Measurements from ENCODE around the gene MYCBP2. TPM values are rescaled to one million over a fixed set of nuclear protein-coding genes. Genes with fewer than 3 reads are reported as not detected.

Gene MYCBP2
- total RNA-seq, 1 experiment from 2014 or later: 57.8 TPM

DNA sequence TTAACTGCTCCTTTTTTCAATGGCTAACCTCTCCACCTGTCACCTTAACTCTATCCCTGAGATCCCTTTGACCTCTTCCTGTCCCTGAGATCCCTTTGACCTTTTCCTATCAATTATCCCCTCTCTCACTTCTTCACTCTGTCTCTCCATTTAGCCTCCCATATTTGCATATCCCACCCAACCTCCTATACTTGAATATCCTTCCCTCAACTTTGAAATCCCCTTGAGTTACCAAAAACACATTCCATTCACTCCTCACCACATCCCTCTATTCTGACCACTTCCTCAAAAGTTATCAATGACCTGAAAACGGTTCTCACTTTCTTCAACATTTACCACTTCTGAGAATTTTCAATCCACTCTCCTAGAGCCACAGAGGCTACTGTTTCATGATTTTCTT, 3.0 kb downstream of the MYCBP2 start:
- CTCF ChIA-PET: no interaction called here
- POLR2A ChIA-PET (ENCODE audit: low non-redundant PET): no interaction called here
- BruUV-seq (replicated peaks): no TSS peak

DNA sequence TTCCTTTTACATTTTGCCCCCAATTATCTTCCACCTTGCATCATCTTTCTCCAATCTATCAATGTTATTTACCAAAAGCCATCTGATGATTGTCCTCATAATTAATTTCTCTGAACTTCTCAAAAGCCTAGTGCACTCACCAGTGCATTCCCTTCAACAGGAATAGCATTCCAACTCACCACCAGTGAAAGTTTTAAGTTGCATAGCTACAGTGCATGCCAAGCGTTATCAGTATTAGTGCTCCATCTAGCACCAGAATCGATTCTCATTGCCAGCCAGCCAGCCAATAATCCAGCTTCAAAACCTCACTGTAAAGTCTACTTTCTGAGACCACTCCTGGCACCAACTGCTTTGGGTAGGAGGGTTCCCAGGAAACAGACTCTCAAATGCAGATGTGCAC, 7.4 kb downstream of the MYCBP2 start:
- Histone ChIP-seq H3K36me3 (ENCODE audit: insufficient read depth, low read length, poor library complexity, severe bottlenecking) (no peaks in the 10 kb centered on the region), H3K9me3 (ENCODE audit: low read depth, low read length, poor library complexity, severe bottlenecking) (no peaks in the 10 kb centered on the region), H3K27me3 (replicated peaks; ENCODE audit: insufficient read depth, low read depth, low read length, poor library complexity) (no peaks in the 10 kb centered on the region), H3K4me1 (ENCODE audit: insufficient read depth, low read length, poor library complexity, severe bottlenecking) (no peaks in the 10 kb centered on the region), H3K27ac (ENCODE audit: low read depth, low read length, poor library complexity, severe bottlenecking) (no peak overlapping the region), H3K4me3 (ENCODE audit: low read depth, low read length, poor library complexity, severe bottlenecking) (no peak overlapping the region)
- DNase-seq (ENCODE audit: low spot score): no peak
- BruUV-seq (replicated peaks): no TSS peak
- POLR2A ChIA-PET (ENCODE audit: low non-redundant PET): no interaction called here
- intact Hi-C loops (cut with micrococcal nuclease; ENCODE audit: unreplicated experiment): no loop called here
- CTCF ChIA-PET: no interaction called here
- TF ChIP-seq EZH2 (IDR thresholded peaks at IDR 0.05; ENCODE audit: borderline replicate concordance, low read depth, low read length, poor library complexity, severe bottlenecking): no peak
- TF ChIP-seq, protein P1, sequence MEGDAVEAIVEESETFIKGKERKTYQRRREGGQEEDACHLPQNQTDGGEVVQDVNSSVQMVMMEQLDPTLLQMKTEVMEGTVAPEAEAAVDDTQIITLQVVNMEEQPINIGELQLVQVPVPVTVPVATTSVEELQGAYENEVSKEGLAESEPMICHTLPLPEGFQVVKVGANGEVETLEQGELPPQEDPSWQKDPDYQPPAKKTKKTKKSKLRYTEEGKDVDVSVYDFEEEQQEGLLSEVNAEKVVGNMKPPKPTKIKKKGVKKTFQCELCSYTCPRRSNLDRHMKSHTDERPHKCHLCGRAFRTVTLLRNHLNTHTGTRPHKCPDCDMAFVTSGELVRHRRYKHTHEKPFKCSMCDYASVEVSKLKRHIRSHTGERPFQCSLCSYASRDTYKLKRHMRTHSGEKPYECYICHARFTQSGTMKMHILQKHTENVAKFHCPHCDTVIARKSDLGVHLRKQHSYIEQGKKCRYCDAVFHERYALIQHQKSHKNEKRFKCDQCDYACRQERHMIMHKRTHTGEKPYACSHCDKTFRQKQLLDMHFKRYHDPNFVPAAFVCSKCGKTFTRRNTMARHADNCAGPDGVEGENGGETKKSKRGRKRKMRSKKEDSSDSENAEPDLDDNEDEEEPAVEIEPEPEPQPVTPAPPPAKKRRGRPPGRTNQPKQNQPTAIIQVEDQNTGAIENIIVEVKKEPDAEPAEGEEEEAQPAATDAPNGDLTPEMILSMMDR (conservative IDR thresholded peaks at IDR 0.05; ENCODE audit: low read depth, low read length): no peak

More for the DNA sequence above, 3.0 kb downstream of the MYCBP2 start:
- H3K4me3 ChIP-seq (ENCODE audit: low read depth, low read length, poor library complexity, severe bottlenecking): no peak overlapping the region
- no peaks in the 10 kb centered on the region for H3K27me3 ChIP-seq (replicated peaks; ENCODE audit: insufficient read depth, low read depth, low read length, poor library complexity)
- intact Hi-C loops (cut with micrococcal nuclease; ENCODE audit: unreplicated experiment): loop anchor here (10.0 kb wide), 1 partner anchor 299 kb away; the partner anchor contains the start of gene FBXL3
- no peaks in the 10 kb centered on the region for H3K9me3 ChIP-seq (ENCODE audit: low read depth, low read length, poor library complexity, severe bottlenecking)
- H3K4me1 ChIP-seq (ENCODE audit: insufficient read depth, low read length, poor library complexity, severe bottlenecking): peaks cover 12% of the 10 kb centered on the region
- TF ChIP-seq, protein P1 (conservative IDR thresholded peaks at IDR 0.05; ENCODE audit: low read depth, low read length): no peak
- no peak for TF ChIP-seq EZH2 (IDR thresholded peaks at IDR 0.05; ENCODE audit: borderline replicate concordance, low read depth, low read length, poor library complexity, severe bottlenecking)
- no peak overlapping the region for H3K27ac ChIP-seq (ENCODE audit: low read depth, low read length, poor library complexity, severe bottlenecking)
- H3K36me3 ChIP-seq (ENCODE audit: insufficient read depth, low read length, poor library complexity, severe bottlenecking): no peaks in the 10 kb centered on the region
- DNase-seq (ENCODE audit: low spot score): no peak

DNA sequence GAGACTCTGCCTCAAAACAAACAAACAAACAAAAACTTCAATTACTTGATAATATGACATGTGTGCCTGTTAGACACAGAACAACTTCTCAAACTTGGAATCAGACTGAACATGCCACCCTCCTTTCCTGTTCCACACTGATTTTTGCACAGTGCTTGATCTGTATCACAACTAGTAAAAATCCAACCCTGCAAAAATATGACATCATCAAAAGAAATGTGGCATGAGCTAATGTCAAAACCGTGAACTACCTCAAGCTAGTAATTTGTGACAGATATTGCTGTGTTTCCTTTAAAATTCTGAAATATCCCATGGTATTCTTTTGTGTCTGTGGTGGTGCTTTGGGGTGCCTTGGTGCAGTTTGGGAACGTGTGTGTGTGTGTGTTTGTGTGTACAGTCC, 8.2 kb downstream of the MYCBP2 start:
- no peaks in the 10 kb centered on the region for H3K36me3 ChIP-seq (ENCODE audit: insufficient read depth, low read length, poor library complexity, severe bottlenecking)
- no peaks in the 10 kb centered on the region for H3K9me3 ChIP-seq (ENCODE audit: low read depth, low read length, poor library complexity, severe bottlenecking)
- H3K4me1 ChIP-seq (ENCODE audit: insufficient read depth, low read length, poor library complexity, severe bottlenecking): no peaks in the 10 kb centered on the region
- POLR2A ChIA-PET (ENCODE audit: low non-redundant PET): no interaction called here
- no peak for DNase-seq (ENCODE audit: low spot score)
- no peak overlapping the region for H3K27ac ChIP-seq (ENCODE audit: low read depth, low read length, poor library complexity, severe bottlenecking)
- intact Hi-C loops (cut with micrococcal nuclease; ENCODE audit: unreplicated experiment): no loop called here
- no TSS peak for BruUV-seq (replicated peaks)
- H3K4me3 ChIP-seq (ENCODE audit: low read depth, low read length, poor library complexity, severe bottlenecking): no peak overlapping the region
- CTCF ChIA-PET: no interaction called here
- no peak for TF ChIP-seq EZH2 (IDR thresholded peaks at IDR 0.05; ENCODE audit: borderline replicate concordance, low read depth, low read length, poor library complexity, severe bottlenecking)
- TF ChIP-seq, protein P1 (conservative IDR thresholded peaks at IDR 0.05; ENCODE audit: low read depth, low read length): no peak
- H3K27me3 ChIP-seq (replicated peaks; ENCODE audit: insufficient read depth, low read depth, low read length, poor library complexity): no peaks in the 10 kb centered on the region
